SIG-M5 (cell line): ENCODE results near the gene TBX1.

Experiments
- DNase-seq: peaks from one replicate; lab custom pipeline; 2025; lab: John Stamatoyannopoulos, UW

Gene TBX1

DNA sequence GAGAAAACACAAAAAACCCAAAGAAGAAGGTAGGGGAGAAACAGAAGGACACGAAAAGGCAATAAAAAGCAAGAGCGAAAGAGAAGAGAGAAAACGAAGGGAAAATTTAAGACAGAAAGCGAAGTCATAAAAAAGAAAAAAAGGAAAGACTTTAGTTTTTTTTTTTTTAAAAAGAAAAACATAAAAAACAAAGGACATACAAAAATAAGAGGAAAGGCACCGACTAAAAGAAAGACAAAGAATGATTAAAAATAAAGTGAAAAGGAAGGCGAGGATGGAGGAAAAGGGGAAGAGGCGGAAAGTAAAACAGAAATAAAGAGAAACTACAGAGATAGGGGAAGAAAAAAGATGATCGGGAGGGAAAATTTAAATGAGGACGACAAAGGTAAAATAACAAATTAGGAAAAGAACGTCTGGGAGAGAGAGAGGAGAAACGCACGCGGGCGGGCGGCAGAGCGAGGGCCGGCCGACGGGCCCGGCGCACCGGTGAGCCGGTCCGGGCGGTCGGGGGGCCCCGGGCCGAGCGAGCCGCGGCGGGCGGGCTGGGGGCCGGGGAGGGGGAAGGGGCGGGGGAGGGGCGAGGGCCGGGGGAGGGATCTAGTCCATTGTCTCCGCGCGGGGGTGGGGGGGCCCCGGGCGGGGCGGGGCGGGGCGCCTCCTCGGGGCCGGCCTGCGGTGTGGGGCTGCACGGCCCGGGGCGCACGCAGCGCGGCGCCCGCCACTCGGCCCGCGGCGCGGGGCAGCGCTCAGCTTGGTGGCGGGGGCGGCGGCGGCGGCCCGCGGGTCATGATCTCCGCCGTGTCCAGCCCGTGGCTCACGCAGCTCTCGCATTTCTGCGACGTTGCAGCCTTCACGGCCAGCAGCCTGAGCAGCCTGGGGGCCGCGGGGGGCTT is at the start of gene TBX1:
TBX1 (plus strand) TSS at position 721 of the 893 bp plus-strand sequence; CDS start at position 787, 66 bp downstream.
- no peak for DNase-seq

- no peak for DNase-seq
Measured at GRCh38 chr22:19713245-19713644, 47.3 kb upstream of the TBX1 start.

DNA sequence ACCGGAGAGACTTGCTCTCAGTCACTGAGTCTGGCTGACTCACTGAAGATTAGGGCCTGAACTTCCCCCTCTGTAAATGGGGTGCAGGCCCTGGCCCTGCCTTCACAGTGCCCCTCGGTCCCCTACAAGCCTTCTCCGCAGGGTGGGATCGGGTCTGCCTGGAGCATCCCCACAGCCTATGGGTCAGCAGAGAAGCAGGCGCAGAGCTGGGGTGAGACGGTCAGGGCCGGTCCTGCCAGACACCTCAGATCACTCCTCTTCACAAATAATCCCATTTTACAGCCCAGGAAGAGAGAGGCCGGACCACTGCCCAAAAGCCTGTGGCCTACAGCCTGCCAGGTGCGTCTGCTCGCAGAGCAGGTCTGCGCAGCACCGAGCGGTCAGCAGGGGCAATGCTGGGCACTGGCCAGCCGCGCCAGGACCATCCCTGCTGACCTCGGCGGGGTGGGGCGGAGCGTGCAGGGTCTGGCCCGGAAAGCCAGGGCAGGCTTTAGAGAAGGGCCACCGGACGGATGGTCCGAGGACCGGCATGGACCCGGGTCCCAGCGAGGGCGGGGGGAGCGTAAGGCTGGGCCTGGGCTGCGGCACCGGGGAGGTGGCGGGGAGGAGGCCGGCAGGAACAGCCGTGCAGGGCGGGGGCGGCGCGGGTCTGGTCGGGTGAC is 46.8 kb upstream of the TBX1 start:
- no peak for DNase-seq

- no peak for DNase-seq
Measured at GRCh38 chr22:19714312-19715187, 46.0 kb upstream of the TBX1 start, which contains the start of gene SEPTIN5. SEPTIN5 (plus strand) TSS chr22:19714503; CDS start chr22:19714589, 86 bp downstream.

DNA sequence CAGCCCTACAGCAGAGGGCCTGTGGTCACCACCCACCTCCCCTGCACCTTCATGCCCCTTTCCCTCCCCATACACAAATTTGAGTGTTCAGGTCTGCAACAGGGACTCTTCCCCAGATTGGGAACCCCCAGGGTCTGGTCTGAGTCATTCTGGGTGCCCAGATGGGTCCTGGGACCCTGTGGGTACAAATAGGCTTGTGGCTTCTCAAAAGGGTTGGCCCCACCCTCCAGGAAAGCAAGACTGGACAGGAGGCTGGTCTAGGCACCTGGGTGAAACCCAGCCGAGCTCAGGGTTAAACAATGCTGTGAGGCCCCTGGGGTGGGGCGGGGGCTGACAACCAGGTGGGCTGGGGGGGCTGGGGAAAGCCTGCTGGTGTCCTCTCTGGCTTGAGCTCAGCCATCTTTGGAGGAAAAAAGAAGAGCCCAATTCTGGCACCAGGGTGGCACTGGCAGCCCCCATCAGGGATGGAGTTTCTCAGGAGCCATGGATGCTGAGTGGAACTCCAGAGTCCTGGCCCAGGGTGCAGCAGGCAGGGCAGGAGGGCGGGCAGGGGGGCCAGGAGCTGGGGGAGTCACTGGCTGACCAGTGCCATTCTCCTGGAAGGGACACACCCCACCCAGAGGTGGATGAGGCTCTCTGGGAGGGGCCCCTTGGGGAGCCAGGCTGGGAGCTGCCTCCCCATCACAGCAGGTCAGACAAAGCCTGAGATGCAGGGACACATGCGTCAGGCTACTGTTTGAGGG is 45.2 kb upstream of the TBX1 start:
- DNase-seq = no peak

DNA sequence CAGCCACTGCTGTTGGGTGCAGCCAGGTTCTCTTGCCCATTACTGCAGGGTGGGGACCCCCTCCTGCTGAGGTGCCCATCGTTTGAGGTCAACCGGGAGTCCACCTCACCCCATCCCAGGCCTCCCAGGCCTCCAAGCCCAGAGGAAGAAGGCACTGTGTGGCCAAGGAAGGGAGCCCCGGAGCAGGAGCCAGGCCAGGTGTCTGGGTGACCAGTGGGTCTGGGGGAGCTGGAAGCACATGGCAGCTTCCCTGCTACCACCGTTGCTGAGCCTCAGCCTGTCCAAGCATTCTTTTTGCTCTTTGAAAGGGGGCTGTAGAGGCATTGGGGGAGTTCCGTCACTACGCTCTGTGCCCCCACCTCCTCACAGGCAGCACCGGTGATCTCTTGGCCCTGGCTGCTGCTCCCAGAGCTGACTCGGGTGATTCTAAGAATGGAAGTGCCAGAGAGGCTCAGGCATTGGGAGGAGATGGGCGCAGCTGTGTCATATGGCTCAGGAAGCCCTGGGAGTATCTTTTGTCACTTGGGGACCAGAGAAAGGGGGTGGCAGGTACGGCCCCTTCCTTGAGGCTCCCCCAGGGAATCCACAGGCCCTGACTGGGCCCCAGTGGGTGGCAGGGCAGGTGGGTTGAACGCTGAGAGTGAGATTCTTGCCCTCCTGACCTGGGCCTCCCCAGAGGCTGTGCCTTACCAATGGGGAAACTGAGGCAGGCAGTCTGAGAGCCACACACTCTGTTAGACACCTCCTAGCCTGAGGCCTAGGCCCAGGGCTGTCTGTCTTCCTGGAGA is 44.3 kb upstream of the TBX1 start:
- no peak for DNase-seq

- DNase-seq = no peak
Measured at GRCh38 chr22:19716829-19717105, 43.8 kb upstream of the TBX1 start.

- no peak for DNase-seq
Measured at GRCh38 chr22:19717181-19717580, 43.4 kb upstream of the TBX1 start.

- no peak for DNase-seq
Measured at GRCh38 chr22:19717691-19718455, 42.7 kb upstream of the TBX1 start.

DNA sequence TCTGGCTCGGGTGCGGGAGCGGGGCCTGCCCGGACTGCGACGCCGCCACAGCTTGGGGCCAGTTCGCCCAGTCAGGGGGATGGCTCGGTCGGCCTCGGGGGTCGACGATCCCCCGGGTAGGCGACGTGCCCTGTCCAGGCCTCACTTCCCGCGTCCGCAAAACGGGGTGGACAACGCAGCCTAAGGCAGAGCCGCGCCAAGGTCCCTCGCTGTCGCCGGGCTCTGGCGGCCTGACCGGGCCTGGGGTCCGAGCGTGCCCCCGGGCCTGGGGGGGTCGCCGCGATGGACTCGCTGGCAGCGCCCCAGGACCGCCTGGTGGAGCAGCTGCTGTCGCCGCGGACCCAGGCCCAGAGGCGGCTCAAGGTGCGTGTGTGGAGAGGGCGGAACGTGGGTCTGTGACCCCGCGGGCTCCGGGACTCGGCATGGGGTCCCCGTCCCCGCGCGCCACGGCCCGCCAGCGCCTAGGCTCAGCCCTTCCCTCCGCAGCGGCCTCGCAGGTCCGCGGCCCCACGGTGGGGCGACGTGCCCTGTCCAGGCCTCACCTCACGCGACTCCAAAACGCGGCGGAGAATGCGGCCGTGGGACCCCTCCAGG is 42.0 kb upstream of the TBX1 start:
- no peak for DNase-seq

DNA sequence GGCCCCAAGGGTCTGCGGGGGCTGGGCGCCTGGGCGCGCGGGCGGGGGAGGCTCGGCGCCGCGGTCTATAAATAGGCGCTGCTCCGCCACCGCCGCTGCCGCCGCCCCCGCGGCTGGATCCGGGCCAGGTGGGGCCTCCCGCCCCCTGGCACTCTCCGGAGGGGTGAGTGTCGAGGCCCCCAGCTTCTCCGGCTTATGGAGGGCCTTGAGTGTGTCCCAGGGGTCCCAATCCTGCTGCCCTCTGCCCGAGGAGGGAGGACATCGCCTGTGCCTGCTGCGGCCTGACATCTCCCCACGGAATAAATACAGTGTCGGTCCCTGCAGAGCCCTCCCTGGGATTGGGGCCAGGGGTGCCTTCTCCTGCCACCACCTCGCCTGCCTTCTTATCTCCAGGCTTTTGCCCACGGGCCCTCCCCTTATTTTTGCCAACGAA is 41.5 kb upstream of the TBX1 start:
- DNase-seq = no peak

- no peak for DNase-seq
Measured at GRCh38 chr22:19719488-19720021, 41.0 kb upstream of the TBX1 start.

- no peak for DNase-seq
Measured at GRCh38 chr22:19720150-19720827, 40.3 kb upstream of the TBX1 start.

DNA sequence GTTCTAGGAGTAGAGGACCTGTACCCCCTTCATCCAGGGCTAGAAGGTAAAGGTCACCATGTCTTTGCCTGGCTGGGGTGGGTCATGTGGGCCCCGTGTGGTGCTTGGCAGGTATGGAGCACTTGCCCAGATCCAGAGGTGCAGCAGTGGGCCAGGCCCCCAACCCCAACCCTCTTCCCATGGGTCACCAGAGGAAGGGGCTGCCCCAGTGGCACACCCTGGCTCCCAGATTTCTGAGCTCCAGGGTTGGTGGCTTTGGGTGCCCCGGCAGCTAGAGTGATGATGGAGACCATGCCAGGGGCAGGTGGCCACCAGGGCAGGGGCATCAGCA is 39.6 kb upstream of the TBX1 start:
- DNase-seq = no peak

DNA sequence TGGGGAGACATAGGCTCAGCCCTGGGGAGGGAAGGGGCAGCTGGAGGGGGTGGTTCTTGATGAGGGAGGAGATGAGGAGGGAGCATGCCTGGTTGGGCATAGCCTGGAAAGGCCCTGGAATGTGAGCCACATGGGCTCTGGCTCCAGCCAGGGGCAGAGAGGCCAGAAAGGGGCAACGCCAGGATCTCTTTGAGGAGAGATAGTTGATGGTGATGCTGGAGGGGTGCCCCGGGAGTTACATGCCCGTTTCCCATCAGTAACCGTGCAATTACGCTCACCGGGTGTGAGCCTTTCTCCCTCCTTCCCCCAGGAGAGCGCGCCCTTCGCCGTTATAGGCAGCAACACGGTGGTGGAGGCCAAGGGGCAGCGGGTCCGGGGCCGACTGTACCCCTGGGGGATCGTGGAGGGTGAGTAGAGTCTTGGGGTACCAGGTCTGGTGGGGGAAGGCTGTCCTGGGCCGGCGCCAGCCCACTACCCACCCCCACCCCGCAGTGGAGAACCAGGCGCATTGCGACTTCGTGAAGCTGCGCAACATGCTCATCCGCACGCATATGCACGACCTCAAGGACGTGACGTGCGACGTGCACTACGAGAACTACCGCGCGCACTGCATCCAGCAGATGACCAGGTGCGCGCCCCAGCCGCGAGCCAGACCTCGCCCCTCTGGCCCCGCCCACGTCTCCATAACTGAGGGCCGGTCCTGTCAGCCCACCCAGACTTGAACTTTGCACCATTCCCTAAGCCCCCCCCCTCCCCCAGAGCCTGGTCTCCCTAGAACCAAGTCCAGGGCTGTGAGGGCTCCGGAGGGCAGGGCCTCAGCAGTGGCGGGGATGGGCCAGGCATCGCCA is 39.0 kb upstream of the TBX1 start:
- no peak for DNase-seq

DNA sequence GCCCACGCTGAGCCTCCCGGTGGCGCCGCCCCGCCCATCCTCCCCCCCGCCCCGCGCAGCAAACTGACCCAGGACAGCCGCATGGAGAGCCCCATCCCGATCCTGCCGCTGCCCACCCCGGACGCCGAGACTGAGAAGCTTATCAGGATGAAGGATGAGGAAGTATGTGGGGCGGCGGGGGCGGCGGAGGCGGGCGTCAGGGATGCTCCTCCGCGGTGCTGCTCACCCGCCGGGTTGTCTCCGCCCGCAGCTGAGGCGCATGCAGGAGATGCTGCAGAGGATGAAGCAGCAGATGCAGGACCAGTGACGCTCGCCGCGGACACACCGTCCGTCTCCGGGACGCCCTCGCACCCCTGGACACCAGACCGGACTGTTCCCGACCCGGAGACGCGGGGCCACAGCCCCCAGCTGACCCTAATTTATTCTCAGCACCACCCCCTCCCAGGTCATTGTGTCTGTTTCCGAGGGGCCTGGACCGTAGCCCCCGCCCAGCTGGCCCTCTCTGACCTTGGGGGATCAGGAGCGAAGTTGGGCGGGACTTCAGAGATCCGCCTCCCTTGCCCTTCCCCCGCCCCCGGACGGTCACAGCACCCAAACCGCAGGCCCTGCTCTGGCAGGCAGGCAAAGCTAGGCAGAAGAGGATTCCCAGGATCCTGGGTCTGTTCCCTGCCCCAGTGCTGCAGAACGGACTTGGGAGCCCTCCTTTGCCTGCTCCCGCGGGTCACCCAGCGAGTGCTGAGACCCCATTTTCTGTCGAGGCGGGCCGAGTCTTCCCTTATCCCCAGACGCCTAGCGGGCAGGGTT is 38.2 kb upstream of the TBX1 start:
- no peak for DNase-seq

- no peak for DNase-seq
Measured at GRCh38 chr22:19722982-19723231, 37.7 kb upstream of the TBX1 start.
